K562 (cell line): Measurements from ENCODE around the gene ABCA4. TPM values are rescaled to one million over a fixed set of nuclear protein-coding genes. Genes with fewer than 3 reads are reported as not detected.

ENCODE experiments used
- ATAC-seq: fragments of 200-7000 bp; cut with Tn5 transposase; 3 replicates; pipeline ENCODE4 v1.9.1; 2020; ENCODE audit warnings: moderate library complexity
- BruUV-seq: library from RNA; stranded (reverse); fragments of 400-500 nt; replicated peaks from 2 replicates; lab custom pipeline; 2021; lab: Mats Ljungman, UMichigan
- CTCF ChIA-PET: fragments of 300-600 bp; formaldehyde crosslinking; extraction: SDS; loops from one replicate; lab custom pipeline; 2021; ENCODE audit warnings: low intra/inter-chr PET ratio; lab: Yijun Ruan, JAX
- POLR2A ChIA-PET: fragments of 300-600, 350-650 bp; sonication (Branson Sonifier 250); formaldehyde crosslinking; extraction: SDS; loops from one replicate; lab custom pipeline; 2021; ENCODE audit warnings: antibody characterized with exemption, inconsistent platforms; lab: Yijun Ruan, JAX
- DNase-seq, 4 experiments: peaks; one replicate each; pipeline versions ENCODE4 v3.0.0 to v3.0.0-alpha.2; 2011 to 2018; ENCODE audit warnings: low spot score in 3 of 4, mixed read lengths in 3 of 4; ENCODE audit errors: extremely low read depth in 1 of 4
- FAIRE-seq: peaks from 2 replicates; lab custom pipeline; 2011; peaks lifted over from hg19 to GRCh38; lab: Jason Lieb, UNC
- H2AFZ ChIP-seq: 2 replicates; pipeline ENCODE4 v1.6.0; 2011; ENCODE audit warnings: low read depth, low read length, control low read depth, inconsistent platforms
- H3K27ac ChIP-seq: fragments of 200-600 bp; 3 replicates; pipeline ENCODE4 v1.8.0; 2011; ENCODE audit warnings: low read depth, mild to moderate bottlenecking, control low read depth, inconsistent platforms, low read length, moderate library complexity, mixed read lengths; ENCODE audit errors: extremely low read depth
- H3K27me3 ChIP-seq, 2 experiments: fragments of 300-600 bp in 1 of 2; 2 replicates in 1 of 2; 3 replicates in 1 of 2; pipeline versions ENCODE4 v1.6.0 to v1.8.0; 2011; ENCODE audit warnings: inconsistent platforms in 2 of 2, low read length in 2 of 2, mild to moderate bottlenecking in 1 of 2, mixed read lengths in 1 of 2, moderate library complexity in 1 of 2; ENCODE audit not compliant: control insufficient read depth in 2 of 2, insufficient read depth in 2 of 2
- H3K36me3 ChIP-seq: fragments of 300-600 bp; 3 replicates; pipeline ENCODE4 v1.8.0; 2011; ENCODE audit warnings: mild to moderate bottlenecking, low read length, inconsistent platforms; ENCODE audit not compliant: control insufficient read depth, insufficient read depth
- H3K4me1 ChIP-seq, 2 experiments: fragments of 200-600 bp in 1 of 2; replicated peaks in 1 of 2; 2 replicates in 1 of 2; 3 replicates in 1 of 2; pipeline versions ENCODE4 v1.5.1 to v1.8.0; 2011; ENCODE audit warnings: inconsistent platforms in 2 of 2, low read length in 2 of 2, mild to moderate bottlenecking in 1 of 2, mixed read lengths in 1 of 2, moderate library complexity in 1 of 2; ENCODE audit not compliant: control insufficient read depth in 2 of 2, insufficient read depth in 2 of 2
- H3K4me2 ChIP-seq: 2 replicates; pipeline ENCODE4 v1.6.1; 2011; ENCODE audit warnings: low read length, control low read depth, inconsistent platforms, mixed read lengths; ENCODE audit not compliant: insufficient read depth
- H3K4me3 ChIP-seq: fragments of 200-600 bp; sonication (generic), shearing (Covaris generic); 2 replicates; pipeline ENCODE4 v1.5.1; 2016; ENCODE audit warnings: control low read depth, inconsistent platforms
- H3K79me2 ChIP-seq: fragments of 200-600 bp; 3 replicates; pipeline ENCODE4 v1.8.0; 2011; ENCODE audit warnings: low read length, inconsistent platforms; ENCODE audit not compliant: control insufficient read depth, insufficient read depth
- H3K9ac ChIP-seq, 2 experiments: 2 replicates each; pipeline versions ENCODE4 v1.6.0 to v1.6.1; 2011; ENCODE audit warnings: low read depth in 2 of 2, low read length in 2 of 2, control low read depth in 1 of 2, inconsistent platforms in 1 of 2, mild to moderate bottlenecking in 1 of 2, mixed read lengths in 1 of 2; ENCODE audit not compliant: insufficient read depth in 1 of 2
- H3K9me1 ChIP-seq: one replicate; pipeline ENCODE4 v1.6.0; 2011; ENCODE audit warnings: inconsistent platforms, mild to moderate bottlenecking, low read length, moderate library complexity; ENCODE audit not compliant: control insufficient read depth, insufficient read depth
- H3K9me3 ChIP-seq: replicated peaks from 2 replicates; pipeline ENCODE4 v1.5.1; 2011; ENCODE audit warnings: low read depth, low read length, inconsistent platforms; ENCODE audit not compliant: control insufficient read depth, insufficient read depth
- H4K20me1 ChIP-seq: replicated peaks from 2 replicates; pipeline ENCODE4 v1.6.1; 2011; ENCODE audit warnings: low read length, inconsistent platforms, mixed read lengths; ENCODE audit not compliant: control insufficient read depth, insufficient read depth
- CREB1 ChIP-seq, 2 experiments: sonication (generic) in 1 of 2; formaldehyde crosslinking in 1 of 2; IDR thresholded peaks; 2 replicates each; pipeline versions ENCODE4 v1.6.1 to v1.8.0; 2012 to 2022; ENCODE audit warnings: inconsistent platforms in 1 of 2, mild to moderate bottlenecking in 1 of 2, missing genetic modification reagents in 1 of 2, moderate library complexity in 1 of 2
- CREM ChIP-seq: IDR thresholded peaks from 2 replicates; pipeline ENCODE4 v1.6.1; 2014; ENCODE audit warnings: antibody characterized with exemption, low read depth
- E2F1 ChIP-seq: sonication (generic); formaldehyde crosslinking; IDR thresholded peaks from 2 replicates; pipeline ENCODE4 v1.8.1; 2023; ENCODE audit warnings: mild to moderate bottlenecking, missing genetic modification reagents, moderate library complexity
- ELF4 ChIP-seq: fragments of 450-650 bp; formaldehyde crosslinking; IDR thresholded peaks from 2 replicates; pipeline ENCODE4 v1.4.0; 2022; ENCODE audit warnings: missing genetic modification characterization
- FOXJ2 ChIP-seq: fragments of 200-800 bp; sonication (Bioruptor generic); IDR thresholded peaks from 2 replicates; pipeline ENCODE4 v1.6.1; 2016; ENCODE audit warnings: missing genetic modification characterization, missing compliant biosample characterization
- KHSRP ChIP-seq: fragments of 450-650 bp; IDR thresholded peaks from 2 replicates; pipeline ENCODE4 v1.6.1; 2017
- MXD1 ChIP-seq: fragments of 250-450 bp; sonication (Bioruptor Pico); IDR thresholded peaks from 2 replicates; pipeline ENCODE4 v1.8.0; 2021; ENCODE audit warnings: borderline replicate concordance, mild to moderate bottlenecking, moderate library complexity; ENCODE audit not compliant: poor library complexity, severe bottlenecking
- NR2C1 ChIP-seq, 2 experiments: fragments of 450-650 bp; IDR thresholded peaks; 2 replicates each; pipeline ENCODE4 v1.6.1; 2017; ENCODE audit warnings: mild to moderate bottlenecking in 2 of 2, antibody characterized with exemption in 1 of 2, inconsistent platforms in 1 of 2, missing compliant biosample characterization in 1 of 2, missing genetic modification characterization in 1 of 2
- PHF21A ChIP-seq: fragments of 450-650 bp; IDR thresholded peaks from 2 replicates; pipeline ENCODE4 v1.6.1; 2017; ENCODE audit warnings: low read depth, borderline replicate concordance
- SAFB2 ChIP-seq: fragments of 200-400 bp; formaldehyde crosslinking; IDR thresholded peaks from 2 replicates; pipeline ENCODE4 v1.6.1; 2018; ENCODE audit warnings: borderline replicate concordance, low read length, low read depth, moderate library complexity; ENCODE audit not compliant: severe bottlenecking
- SMARCC2 ChIP-seq: fragments of 450-650 bp; IDR thresholded peaks from 2 replicates; pipeline ENCODE4 v1.6.1; 2017; ENCODE audit warnings: antibody characterized with exemption, moderate library complexity, mild to moderate bottlenecking, low read depth
- ZNF253 ChIP-seq: fragments of 250-450 bp; sonication (Bioruptor Pico); conservative IDR thresholded peaks from 2 replicates; pipeline ENCODE4 v1.6.1; 2021; ENCODE audit warnings: mild to moderate bottlenecking
- ZNF408 ChIP-seq: fragments of 250-450 bp; sonication (Bioruptor Pico); IDR thresholded peaks from 2 replicates; pipeline ENCODE4 v1.4.0; 2020; ENCODE audit warnings: low read depth, mild to moderate bottlenecking, moderate library complexity
- ZNF551 ChIP-seq: fragments of 250-450 bp; sonication (Bioruptor Pico); IDR thresholded peaks from 2 replicates; pipeline ENCODE4 v1.5.0; 2021; ENCODE audit warnings: mild to moderate bottlenecking, moderate library complexity
- ZNF584 ChIP-seq: fragments of 200-800 bp; sonication (Bioruptor generic); IDR thresholded peaks from 2 replicates; pipeline ENCODE4 v1.6.1; 2016; ENCODE audit warnings: low read depth, mild to moderate bottlenecking, missing genetic modification characterization, missing compliant biosample characterization
- ZNF785 ChIP-seq: fragments of 250-450 bp; sonication (Bioruptor Pico); IDR thresholded peaks from 2 replicates; pipeline ENCODE4 v1.4.0; 2020; ENCODE audit warnings: mild to moderate bottlenecking
- WGBS: fragments of 100-300 bp; shearing (Covaris generic); methylation state at CpG from one replicate; pipeline ENCODE4 v1.1.6; 2016; ENCODE audit warnings: low coverage, mixed read lengths; ENCODE audit not compliant: insufficient coverage; ENCODE audit errors: missing lambda C conversion rate; 5-methylcytosine and 5-hydroxymethylcytosine counted together
- in situ Hi-C: fragments of 300-500 bp; cut with MboI; formaldehyde crosslinking; loops from 4 replicates; pipeline ENCODE4 v1.15.0; 2018; ENCODE audit warnings: inconsistent platforms, mixed read lengths
- intact Hi-C: fragments of 100-400 bp; cut with micrococcal nuclease; formaldehyde crosslinking; loops from 2 replicates; pipeline ENCODE4 v1.14.2; 2022
- polyA plus RNA-seq, 8 experiments: library from polyadenylated mRNA; depleted of rRNA in 4 of 8; stranded (reverse) in 5 of 8; unstranded in 3 of 8; fragments of >200 nt; fragmentation: Nextera tagmentation in 2 of 8; fragmentation: Illumina TruSeq in 1 of 8; extraction: Ambion mirVana in 2 of 8; extraction: Trizol in 1 of 8; gene quantifications; 2 replicates each; pipeline versions ENCODE4 v1.2.1 to v1.2.3, GENCODE V29; 2011 to 2014; ENCODE audit warnings: inconsistent platforms in 1 of 8, missing spikeins in 1 of 8
- total RNA-seq, 7 experiments: library from RNA; depleted of rRNA in 6 of 7; stranded (reverse); fragments of >200 nt in 6 of 7; fragmentation: Illumina TruSeq in 2 of 7; extraction: Trizol in 2 of 7; gene quantifications; 2 replicates each; pipeline versions ENCODE4 v1.2.1 to v1.2.3, GENCODE V29; 2011 to 2021; ENCODE audit warnings: low replicate concordance in 1 of 7

ABCA4 gene
- total and polyA plus RNA-seq, 9 of the 15 experiments (the other 6 are each of a cell fraction or from before 2014, with no cell fraction given): 0.01 to 0.04 TPM; not detected in 7

- Histone ChIP-seq H3K9ac (no peak overlapping the region), H4K20me1 (no peaks in the 10 kb centered on the region; the same call in 1 of the 2 replicates), H3K4me2 (no peak overlapping the region), H3K27me3 (peaks cover 4 to 12% of the 10 kb centered on the region in 2 experiments; a peak in 2 of 5 replicates), H3K27ac (no peak overlapping the region), H3K36me3 (no peaks in the 10 kb centered on the region)
- no peak for DNase-seq
- ChIA-PET POLR2A (interaction anchor here (0.7 kb wide), 1 partner anchor 47 kb away, joined by 3 read pairs; no protein-coding TSS in a partner anchor), CTCF (no interaction called here)
- TF ChIP-seq ELF4 (no peak), CREB1 (IDR thresholded peaks at IDR 0.05) (no peak), CREB1 (CRISPR knock-in tag; IDR thresholded peaks at IDR 0.05) (no peak), NR2C1 (IDR thresholded peaks at IDR 0.05) (no peak), NR2C1 (tag; IDR thresholded peaks at IDR 0.05) (no peak), FOXJ2 (tag) (no peak)
- TF ChIP-seq, all 486 proteins: peak for 0
- intact Hi-C loops (no loop called here), in situ Hi-C loops (no loop called here)
- no peak for ATAC-seq
- no TSS peak for BruUV-seq
- Histone ChIP-seq H3K9me1 (no peaks in the 10 kb centered on the region), H3K79me2 (no peaks in the 10 kb centered on the region), H3K4me3 (no peak overlapping the region), H3K4me1 (no peaks in the 10 kb centered on the region), H3K9me3 (no peaks in the 10 kb centered on the region), H2AFZ (no peak overlapping the region)
- WGBS: 0% methylated on average over 6 of the region's 6 CpGs
- FAIRE-seq: no peak
Observed at GRCh38 chr1:94084547-94084946, 36.4 kb downstream of the ABCA4 start.

- FAIRE-seq (no peak), DNase-seq (no peak), ATAC-seq (no peak)
- Histone ChIP-seq H3K79me2 (no peaks in the 10 kb centered on the region), H4K20me1 (no peaks in the 10 kb centered on the region; the same call in 1 of the 2 replicates), H3K27ac (no peak overlapping the region), H3K36me3 (no peaks in the 10 kb centered on the region), H3K9ac (no peak overlapping the region), H2AFZ (no peak overlapping the region), H3K9me3 (no peaks in the 10 kb centered on the region), H3K4me1 (no peaks in the 10 kb centered on the region), H3K9me1 (no peaks in the 10 kb centered on the region), H3K27me3 (peaks cover 4 to 17% of the 10 kb centered on the region in 2 experiments; a peak in 3 of 5 replicates), H3K4me3 (no peak overlapping the region), H3K4me2 (no peak overlapping the region)
- BruUV-seq: no TSS peak
- intact Hi-C loops: no loop called here
- POLR2A ChIA-PET: interaction anchor here (0.7 kb wide), 1 partner anchor 48 kb away, joined by 3 read pairs; no protein-coding TSS in a partner anchor
- CTCF ChIA-PET: no interaction called here
- in situ Hi-C loops: no loop called here
- TF ChIP-seq MXD1 (CRISPR knock-in tag): no peak
- TF ChIP-seq ZNF408 (CRISPR knock-in tag): no peak
- no peak for TF ChIP-seq E2F1 (CRISPR knock-in tag)
- no peak for TF ChIP-seq ZNF785 (CRISPR knock-in tag)
- TF ChIP-seq ZNF253: no peak
- TF ChIP-seq PHF21A: no peak
- no peak for TF ChIP-seq CREM
- TF ChIP-seq ZNF551: no peak
- no peak for TF ChIP-seq ZNF584 (CRISPR knock-in tag)
- TF ChIP-seq KHSRP: no peak
- no peak for TF ChIP-seq SMARCC2
- no peak for TF ChIP-seq SAFB2
Observed at GRCh38 chr1:94084085-94084484, 36.9 kb downstream of the ABCA4 start.
